CD4-positive, alpha-beta T cell treated with Interleukin-6 at 100 ng/mL for 8 hours (primary cell): Measurements from ENCODE around the gene INO80E.
"Not testable (repeated sequence)": the region's sequence is repeated elsewhere in the genome, so short reads cannot be mapped to it uniquely, and the experiment has no call there.

ENCODE experiments used
- DNase-seq: peaks from one replicate; pipeline ENCODE4 v3.0.0-alpha.2; 2020; ENCODE audit warnings: mixed read lengths, low spot score

INO80E gene, protein sequence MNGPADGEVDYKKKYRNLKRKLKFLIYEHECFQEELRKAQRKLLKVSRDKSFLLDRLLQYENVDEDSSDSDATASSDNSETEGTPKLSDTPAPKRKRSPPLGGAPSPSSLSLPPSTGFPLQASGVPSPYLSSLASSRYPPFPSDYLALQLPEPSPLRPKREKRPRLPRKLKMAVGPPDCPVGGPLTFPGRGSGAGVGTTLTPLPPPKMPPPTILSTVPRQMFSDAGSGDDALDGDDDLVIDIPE

DNA sequence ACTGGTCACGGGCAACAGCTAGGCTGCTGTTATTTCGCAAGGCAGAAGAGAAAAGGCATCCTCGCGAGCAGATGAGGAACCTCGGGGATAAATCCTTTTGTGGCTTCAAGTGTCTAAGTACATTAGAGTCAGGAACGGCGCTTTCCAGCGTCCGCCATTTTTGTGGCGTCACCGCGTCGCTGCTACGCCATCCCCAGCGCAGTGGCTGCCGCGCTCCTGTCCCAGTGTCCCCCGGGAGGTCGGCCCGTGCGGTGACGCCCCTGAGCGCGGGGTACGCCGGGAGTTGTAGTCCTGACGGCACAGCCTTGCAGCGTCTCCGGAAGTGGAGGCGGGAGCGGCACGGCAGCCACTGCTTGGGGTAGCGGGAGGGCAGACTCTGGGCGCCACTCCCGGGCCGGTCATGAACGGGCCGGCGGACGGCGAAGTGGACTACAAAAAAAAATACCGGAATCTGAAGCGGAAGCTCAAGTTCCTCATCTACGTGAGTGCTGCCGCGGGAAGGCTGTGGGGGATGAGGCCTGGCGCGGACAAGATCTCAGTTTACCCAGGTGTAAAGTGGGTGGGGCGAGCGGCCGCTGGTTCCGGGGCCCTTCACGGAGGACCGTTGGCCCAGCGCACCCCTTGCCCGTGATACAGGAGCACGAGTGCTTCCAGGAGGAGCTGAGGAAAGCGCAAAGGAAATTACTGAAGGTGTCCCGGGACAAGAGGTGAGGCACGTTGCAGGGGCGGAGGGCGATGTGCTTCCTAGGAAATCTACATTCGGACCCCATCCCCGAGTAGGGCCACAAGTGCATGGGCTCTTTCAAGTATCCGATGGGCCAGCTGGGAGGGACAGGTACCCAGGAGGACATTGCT is at the start of gene INO80E:
Gene INO80E (plus strand): TSS at position 331 of the 855 bp plus-strand sequence. CDS start 70 bp downstream, at position 401.
- peak; percentile 98 for DNase-seq

DNA sequence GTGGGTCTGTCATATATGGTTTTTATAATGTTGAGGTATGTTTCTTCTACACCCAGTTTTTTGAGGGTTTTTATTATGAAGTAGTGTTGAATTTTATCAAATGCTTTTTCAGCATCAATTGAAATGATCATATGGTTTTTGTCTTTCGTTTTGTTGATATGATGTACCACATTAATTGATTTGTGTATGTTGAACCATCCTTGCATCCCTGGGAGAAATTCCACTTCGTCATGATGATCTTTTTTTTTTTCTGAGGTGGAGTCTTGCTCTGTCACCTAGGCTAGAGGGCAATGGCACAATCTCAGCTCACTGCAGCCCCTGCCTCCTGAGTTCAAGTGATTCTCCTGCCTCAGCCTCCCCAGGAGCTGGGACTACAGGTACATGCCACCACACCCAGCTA is 48.1 kb upstream of the INO80E start:
- DNase-seq: no peak

DNA sequence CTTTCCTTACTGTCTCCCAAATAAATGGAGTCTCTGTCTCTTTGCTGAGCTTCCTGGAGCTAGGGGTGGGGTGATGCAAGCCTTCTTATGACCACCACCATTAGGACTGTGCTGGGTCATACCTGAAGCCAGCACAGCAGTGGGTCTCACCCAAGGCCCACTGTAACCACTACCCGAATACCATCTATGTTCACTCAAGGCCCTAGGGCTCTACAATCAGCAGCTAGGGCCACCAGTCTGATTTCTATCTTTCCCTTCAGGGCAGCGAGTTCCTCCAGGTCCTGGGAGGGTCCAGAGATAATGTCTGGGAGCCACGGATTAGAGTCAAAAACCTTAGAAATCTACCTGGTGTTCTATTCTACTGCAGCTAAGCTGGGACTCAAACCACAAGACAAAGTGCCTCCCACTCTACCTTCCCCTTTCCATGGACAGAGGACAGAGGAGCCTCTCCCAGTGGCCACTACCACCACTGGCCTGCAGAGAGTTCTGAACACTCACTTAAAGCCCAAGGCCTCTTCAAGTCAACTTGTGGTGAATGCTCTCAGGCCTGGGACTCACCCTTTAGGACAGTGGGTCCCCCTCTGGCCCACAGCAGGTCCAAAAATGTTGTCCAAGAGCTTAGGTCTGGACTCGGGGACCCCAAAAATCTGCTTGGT is 45.1 kb upstream of the INO80E start:
- no peak for DNase-seq

DNA sequence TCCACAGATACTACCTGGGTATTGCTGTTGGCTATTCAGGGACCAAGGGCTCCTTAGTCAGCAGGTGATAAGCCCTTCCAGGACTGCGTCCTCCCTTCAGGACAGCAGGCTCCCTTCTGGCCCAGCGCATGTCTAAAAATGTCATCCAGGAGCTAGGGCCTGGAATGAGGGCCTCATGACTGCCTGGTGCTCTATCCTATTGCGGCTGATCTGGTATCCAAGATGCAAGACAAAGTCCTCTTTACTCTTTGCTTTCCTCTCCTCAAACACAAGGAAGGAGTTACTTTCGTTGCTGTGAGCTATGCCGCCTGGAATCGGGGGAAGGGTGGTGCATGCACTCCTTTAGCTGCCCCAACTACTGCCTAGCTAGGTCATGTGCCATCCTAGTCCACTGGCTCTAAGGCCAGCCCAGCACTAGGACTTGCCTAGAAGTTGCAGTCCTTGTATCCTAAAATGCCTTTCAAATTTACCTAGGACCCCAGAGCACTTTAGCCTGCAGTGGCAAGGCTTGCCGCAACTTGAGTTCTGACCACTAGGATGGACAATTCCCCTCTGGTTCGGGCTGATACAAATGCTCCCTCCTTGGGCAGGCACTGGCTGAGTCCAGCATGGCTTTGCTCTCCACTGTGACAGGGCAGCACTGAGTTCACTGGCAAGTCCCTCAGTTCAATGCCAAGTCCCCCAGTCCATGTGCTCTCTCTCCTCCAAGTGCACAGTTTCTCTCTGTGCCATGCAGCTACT is 44.2 kb upstream of the INO80E start:
- DNase-seq: no peak

- DNase-seq: no peak
Observed at GRCh38 chr16:29958756-29959155, 37.3 kb upstream of the INO80E start.

- DNase-seq: no peak
Observed at GRCh38 chr16:29959293-29959692, 36.7 kb upstream of the INO80E start.

DNA sequence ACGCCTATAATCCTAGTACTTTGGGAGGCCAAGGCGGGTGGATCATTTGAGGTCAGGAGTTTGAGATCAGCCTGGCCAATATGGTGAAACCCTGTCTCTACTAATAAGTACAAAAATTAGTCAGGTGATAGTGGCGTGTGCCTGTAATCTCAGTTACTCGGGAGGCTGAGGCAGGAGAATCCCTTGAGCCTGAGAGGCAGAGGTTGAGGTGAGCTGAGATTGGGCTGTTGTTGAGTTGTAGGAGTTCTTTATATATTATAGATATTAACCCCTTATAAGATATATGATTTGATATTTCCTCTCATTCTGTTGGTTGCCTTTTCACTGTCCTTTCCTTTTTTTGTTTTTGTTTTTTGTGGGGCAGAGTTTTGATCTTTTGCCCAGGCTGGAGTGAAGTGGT is 36.2 kb upstream of the INO80E start:
- not testable (repeated sequence) for DNase-seq

GRCh38 chr16:29961127-29961478 is 34.9 kb upstream of the INO80E start:
- no peak for DNase-seq

DNA sequence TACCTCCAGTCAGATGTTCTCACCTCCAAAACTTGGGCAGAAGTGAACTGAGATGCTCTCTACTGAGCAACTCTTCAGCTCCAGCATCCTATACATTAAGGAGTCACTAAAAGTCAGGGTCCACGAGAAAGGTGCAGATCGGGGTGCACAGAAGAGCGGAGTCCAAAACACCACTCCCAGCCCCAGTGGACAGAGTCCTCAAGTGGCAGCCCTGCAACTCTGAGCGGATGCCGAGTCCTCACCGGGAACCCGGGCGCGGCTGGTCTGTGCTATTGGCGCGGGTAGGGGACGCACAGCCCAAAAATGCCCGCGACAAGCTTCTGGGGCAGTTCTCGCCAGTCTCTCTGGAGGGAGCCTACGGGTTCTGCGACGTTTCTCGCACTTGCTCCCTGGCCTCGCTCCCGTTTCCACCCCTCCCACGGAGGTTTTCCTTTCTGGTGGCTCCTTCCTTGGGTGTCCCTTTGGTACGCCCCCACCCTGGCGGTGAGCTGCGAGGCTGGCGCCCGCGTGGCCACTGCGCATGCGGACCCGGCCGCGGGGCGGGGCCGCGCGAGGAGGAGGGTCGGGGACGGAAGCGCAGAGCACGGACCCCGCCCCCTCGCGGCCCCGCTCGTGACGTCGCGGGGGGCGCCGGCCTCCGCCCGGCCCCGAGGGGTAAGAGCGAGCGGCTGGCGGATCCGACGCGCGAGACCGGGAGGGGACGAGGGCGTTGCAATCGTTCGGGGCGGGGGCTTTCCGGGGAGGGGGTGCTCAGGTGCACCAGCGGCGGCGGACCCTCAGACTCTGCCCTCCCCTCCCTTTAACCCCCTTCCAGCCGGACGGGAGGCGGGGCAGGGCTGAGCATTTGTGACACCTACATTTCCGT is 34.3 kb upstream of the INO80E start, which contains the start of gene TMEM219:
Gene TMEM219 (plus strand): TSS at position 601 of the 865 bp plus-strand sequence. CDS start 1,065 bp downstream, outside the sequence.
- peak; percentile 91 for DNase-seq

DNA sequence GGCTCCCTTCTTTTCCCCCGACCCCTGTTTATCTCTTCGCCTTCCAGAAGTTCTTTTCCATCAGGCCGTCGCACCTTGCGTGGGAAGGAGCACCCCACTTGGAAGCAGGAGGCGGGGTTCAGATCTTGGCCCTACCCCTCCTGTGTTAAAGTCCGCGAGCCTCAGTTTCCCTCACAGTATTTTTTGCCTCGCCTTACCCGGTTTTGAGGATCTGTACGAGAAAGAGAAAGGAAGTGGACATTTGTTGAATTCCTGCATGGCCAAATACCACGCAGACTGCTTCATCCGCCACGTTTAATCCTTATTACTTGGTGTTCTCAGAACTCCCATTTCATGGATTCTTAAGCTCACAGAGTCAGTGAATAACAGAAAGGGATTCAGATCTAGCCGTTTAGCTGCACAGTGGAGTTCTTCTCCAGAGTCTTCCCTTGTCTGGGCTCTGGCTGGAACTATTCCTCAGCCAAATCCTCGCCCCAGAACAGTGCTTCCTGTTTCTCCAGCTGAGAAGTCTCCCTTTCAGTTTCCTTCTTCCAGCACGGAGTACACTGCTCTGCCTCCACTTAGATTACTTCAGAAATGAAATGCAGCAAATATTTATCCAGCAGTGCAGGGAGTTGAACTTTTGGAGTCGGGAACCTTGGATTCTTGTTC is 33.6 kb upstream of the INO80E start:
- no peak for DNase-seq

GRCh38 chr16:29963021-29963743 is 32.9 kb upstream of the INO80E start:
- DNase-seq: no peak

GRCh38 chr16:29968205-29968604 is 27.8 kb upstream of the INO80E start:
- no peak for DNase-seq

DNA sequence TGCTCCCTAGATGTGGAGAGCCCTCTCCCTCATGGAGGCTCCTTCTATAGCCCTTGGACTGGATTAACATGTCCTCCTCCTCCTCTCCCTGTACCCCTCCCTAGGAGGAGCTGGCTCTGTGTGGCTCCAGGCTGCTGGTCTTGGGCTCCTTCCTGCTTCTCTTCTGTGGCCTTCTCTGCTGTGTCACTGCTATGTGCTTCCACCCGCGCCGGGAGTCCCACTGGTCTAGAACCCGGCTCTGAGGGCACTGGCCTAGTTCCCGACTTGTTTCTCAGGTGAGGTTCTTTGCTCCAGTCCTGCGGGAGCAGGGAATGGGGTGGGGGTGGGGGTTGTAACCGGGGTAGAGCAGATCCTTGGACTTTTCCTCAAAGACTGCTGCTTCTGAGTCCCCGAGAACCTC is 24.7 kb upstream of the INO80E start:
- no peak for DNase-seq

- no peak for DNase-seq
Observed at GRCh38 chr16:29972500-29972899, 23.5 kb upstream of the INO80E start.

GRCh38 chr16:29972992-29973383 is 23.1 kb upstream of the INO80E start:
- DNase-seq: no peak

DNA sequence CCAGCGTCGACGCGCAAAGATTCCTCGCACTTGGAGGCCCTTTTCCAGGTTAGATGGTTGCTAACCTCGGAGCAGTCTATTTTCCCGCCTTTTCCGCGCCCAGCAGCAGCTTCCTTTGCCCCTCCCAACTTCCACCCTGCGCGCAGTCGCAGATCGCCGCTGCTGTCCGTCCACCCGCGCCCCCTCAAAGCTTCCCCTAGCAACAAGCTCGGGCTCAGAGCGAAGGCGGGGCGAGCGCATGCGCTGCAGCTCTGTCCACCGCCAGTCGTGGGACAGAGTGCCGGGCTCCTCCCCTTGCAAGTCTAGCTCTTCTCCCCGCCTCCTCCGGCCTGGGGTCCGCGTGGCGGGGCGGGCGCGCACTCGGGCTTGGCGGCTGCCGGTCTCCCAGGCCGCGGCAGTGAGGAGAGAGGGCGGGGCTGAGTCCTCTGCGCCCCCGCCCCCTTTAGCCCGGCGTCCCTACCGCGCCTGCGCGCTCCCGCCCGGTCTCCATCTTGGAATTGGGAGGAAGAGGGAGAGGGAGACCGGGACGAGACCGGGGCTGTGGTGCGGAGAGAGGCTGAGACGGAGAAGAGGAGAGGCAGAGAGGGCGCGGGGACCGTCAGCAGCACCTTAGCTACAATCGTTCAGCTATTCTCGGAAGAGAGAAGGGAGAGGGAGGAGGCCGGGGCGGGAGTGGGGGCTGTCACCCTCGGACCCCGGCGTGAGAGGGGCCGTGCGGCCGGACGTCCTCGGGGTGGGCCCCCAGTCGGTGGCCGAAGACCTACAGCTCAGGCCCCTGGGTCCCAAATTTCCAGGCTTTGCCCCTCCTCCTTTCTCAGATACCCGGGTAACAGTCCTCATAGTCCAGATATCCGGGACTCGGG is 22.4 kb upstream of the INO80E start, which contains the start of gene TAOK2:
Gene TAOK2 (plus strand): TSS at position 485 of the 863 bp plus-strand sequence. CDS start 3,905 bp downstream, outside the sequence.
- peak; percentile 98 for DNase-seq

DNA sequence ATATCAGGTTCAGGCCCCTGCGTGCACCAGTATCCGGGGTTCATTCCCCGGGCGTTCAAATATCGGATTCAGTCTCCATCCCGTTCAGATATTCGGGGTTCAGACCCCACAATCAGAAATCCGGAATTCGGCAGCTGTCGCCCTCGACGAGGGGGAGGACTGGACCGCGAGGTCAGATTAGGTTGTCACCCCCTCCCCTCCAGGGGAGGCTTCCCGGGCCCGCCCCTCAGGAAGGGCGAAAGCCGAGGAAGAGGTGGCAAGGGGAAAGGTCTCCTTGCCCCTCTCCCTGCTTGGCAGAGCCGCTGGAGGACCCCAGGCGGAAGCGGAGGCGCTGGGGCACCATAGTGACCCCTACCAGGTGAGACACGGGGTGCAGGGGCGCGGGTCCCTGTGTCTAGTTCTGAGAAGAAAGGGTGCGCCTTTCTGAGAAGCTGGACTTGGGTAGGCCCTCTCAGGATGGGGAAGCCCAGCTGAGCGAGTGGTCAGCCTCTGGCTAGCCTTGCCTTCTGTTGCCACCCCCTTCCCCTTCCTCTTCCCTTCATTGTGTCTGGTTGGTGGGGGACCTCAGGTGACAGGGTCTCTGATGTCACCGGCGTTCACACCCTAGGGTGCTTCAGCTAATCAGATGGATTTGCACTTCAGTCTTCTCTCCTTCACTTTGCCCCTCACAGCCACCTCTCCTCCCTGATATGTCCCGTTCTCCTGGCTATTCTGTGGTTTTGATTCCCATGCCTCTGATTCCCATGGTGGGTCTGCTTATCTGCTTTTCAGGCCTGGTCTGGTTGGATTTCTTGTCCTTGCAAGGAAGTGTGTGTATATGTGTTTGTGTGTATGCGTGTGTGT is 21.5 kb upstream of the INO80E start:
- no peak for DNase-seq

DNA sequence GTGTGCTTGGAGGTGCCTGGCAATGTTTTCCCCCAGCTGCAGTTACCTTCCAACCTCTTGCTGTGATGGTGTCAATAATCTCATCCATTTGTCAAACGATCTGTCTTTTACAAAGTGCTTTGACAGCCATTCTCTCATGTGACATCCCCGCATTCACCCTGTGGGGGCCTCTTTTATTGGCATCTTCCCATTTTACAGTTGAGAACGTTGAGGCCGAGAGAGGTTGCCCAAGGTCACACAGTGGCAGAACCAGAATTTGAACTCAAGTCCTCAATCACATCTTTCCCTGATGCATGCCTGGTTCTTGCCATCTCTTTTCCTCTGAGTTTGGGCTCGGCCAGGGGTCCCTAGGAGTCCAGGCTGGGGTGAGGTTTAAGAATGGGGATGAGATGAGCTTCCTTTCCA is 20.9 kb upstream of the INO80E start:
- DNase-seq: no peak
